GM19043 (cell line): ENCODE measurements around the gene ZSCAN9.

Experiments
- ATAC-seq: cut with Tn5 transposase; IDR thresholded peaks from one replicate; pipeline ENCODE4 v1.9.1; 2021; ENCODE audit warnings: low read depth; ENCODE audit not compliant: unreplicated experiment

Gene ZSCAN9

GRCh38 chr6:28266563-28266961, 41.5 kb downstream of the ZSCAN9 start:
- no peak for ATAC-seq

GRCh38 chr6:28266962-28267694, 42.1 kb downstream of the ZSCAN9 start, which contains the start of gene ZSCAN26:
Gene ZSCAN26, plus strand, starts transcription at chr6:28267143. Its CDS starts 4,777 bp downstream, at chr6:28271920.
- peak; percentile 83 for ATAC-seq

- ATAC-seq = no peak
Observed at GRCh38 chr6:28267695-28268059, 42.6 kb downstream of the ZSCAN9 start.

GRCh38 chr6:28269492-28269891, 44.4 kb downstream of the ZSCAN9 start:
- no peak for ATAC-seq

GRCh38 chr6:28274888-28275287, 49.8 kb downstream of the ZSCAN9 start:
- no peak for ATAC-seq

- ATAC-seq = no peak
Observed at GRCh38 chr6:28277746-28278145, 52.7 kb downstream of the ZSCAN9 start.

- ATAC-seq = no peak
Observed at GRCh38 chr6:28280595-28281287, 55.7 kb downstream of the ZSCAN9 start.

- peak; percentile 65 for ATAC-seq
Observed at GRCh38 chr6:28281288-28282064, 56.4 kb downstream of the ZSCAN9 start, which contains the start of gene PGBD1. Gene PGBD1, plus strand, starts transcription at chr6:28281572. Its CDS starts 2,242 bp downstream, at chr6:28283814.

GRCh38 chr6:28282926-28283325, 57.9 kb downstream of the ZSCAN9 start:
- ATAC-seq = no peak
